ENCODE results near the gene SGF29.
"Not testable (repeated sequence)": the region's sequence is repeated elsewhere in the genome, so short reads cannot be mapped to it uniquely, and the experiment has no call there.

Gene SGF29

GRCh38 chr16:28532940-28533647 lies 20.6 kb upstream of the SGF29 start:
- no peak for DNase-seq (ENCODE audit: low read depth)

GRCh38 chr16:28534542-28535373 lies 19.0 kb upstream of the SGF29 start:
- no peak for DNase-seq (ENCODE audit: low read depth)

GRCh38 chr16:28537076-28537475 lies 16.6 kb upstream of the SGF29 start:
- DNase-seq (ENCODE audit: low read depth) = no peak

- no peak for DNase-seq (ENCODE audit: low read depth)
Measured at GRCh38 chr16:28537964-28538732, 15.6 kb upstream of the SGF29 start.

- no peak for DNase-seq (ENCODE audit: low read depth)
Measured at GRCh38 chr16:28538733-28539596, 14.8 kb upstream of the SGF29 start, which contains the start of gene NUPR1. Gene NUPR1, minus strand, starts transcription at chr16:28538974. Its CDS starts 67 bp downstream, at chr16:28538907.

- no peak for DNase-seq (ENCODE audit: low read depth)
Measured at GRCh38 chr16:28540346-28540745, 13.4 kb upstream of the SGF29 start.

- DNase-seq (ENCODE audit: low read depth) = no peak
Measured at GRCh38 chr16:28542646-28543045, 11.1 kb upstream of the SGF29 start.

GRCh38 chr16:28543072-28543471 lies 10.6 kb upstream of the SGF29 start:
- DNase-seq (ENCODE audit: low read depth) = no peak

GRCh38 chr16:28544998-28545397 lies 8.7 kb upstream of the SGF29 start:
- DNase-seq (ENCODE audit: low read depth) = no peak

- DNase-seq (ENCODE audit: low read depth) = not testable (repeated sequence)
Measured at GRCh38 chr16:28545964-28546363, 7.8 kb upstream of the SGF29 start.

GRCh38 chr16:28546626-28547025 lies 7.1 kb upstream of the SGF29 start:
- DNase-seq (ENCODE audit: low read depth) = no peak

GRCh38 chr16:28548306-28548802 lies 5.4 kb upstream of the SGF29 start:
- no peak for DNase-seq (ENCODE audit: low read depth)

GRCh38 chr16:28549301-28549899 lies 4.3 kb upstream of the SGF29 start:
- no peak for DNase-seq (ENCODE audit: low read depth)

GRCh38 chr16:28554634-28555423 lies 1.1 kb downstream of the SGF29 start:
- no peak for DNase-seq (ENCODE audit: low read depth)

- no peak for DNase-seq (ENCODE audit: low read depth)
Measured at GRCh38 chr16:28555561-28555960, 1.8 kb downstream of the SGF29 start.

GRCh38 chr16:28556914-28557320 lies 3.2 kb downstream of the SGF29 start:
- no peak for DNase-seq (ENCODE audit: low read depth)

GRCh38 chr16:28558456-28558855 lies 4.7 kb downstream of the SGF29 start:
- DNase-seq (ENCODE audit: low read depth) = no peak

GRCh38 chr16:28561557-28562187 lies 8.0 kb downstream of the SGF29 start:
- DNase-seq (ENCODE audit: low read depth) = no peak

GRCh38 chr16:28562199-28562598 lies 8.5 kb downstream of the SGF29 start:
- DNase-seq (ENCODE audit: low read depth) = no peak

- no peak for DNase-seq (ENCODE audit: low read depth)
Measured at GRCh38 chr16:28563218-28563617, 9.5 kb downstream of the SGF29 start.

Data from stimulated activated CD8-positive, alpha-beta memory T cell treated with anti-CD3 and anti-CD28 coated beads, Interleukin-15, amount 100 ng/mL, for 1 hour (primary cell).